ENCODE results near the gene TMEM184C. TPM values are rescaled to one million over a fixed set of nuclear protein-coding genes. Genes with fewer than 3 reads are reported as not detected.

TMEM184C gene
- total RNA-seq, 1 experiment from 2014 or later, result 24.6 TPM

DNA sequence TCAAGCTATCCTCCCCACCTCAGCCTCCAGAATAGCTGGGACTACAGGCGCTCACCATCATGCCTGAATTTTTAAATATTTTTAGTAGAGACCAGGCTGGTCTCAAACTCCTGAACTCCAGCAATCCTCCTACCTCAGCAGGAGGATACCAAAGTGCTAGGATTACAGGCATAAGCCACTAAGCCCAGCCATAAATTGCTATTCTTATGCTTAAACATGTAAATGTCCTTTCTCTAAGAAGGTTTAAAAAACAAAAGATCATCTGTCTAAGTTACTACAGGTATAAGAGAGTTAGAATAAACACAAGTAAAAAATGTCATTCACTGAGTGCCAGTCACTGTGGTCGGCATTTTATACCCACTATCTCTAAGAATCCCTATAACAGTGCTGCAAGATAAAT lies 38.4 kb downstream of the TMEM184C start:
- H3K4me2 ChIP-seq (ENCODE audit: low read length), result no peak overlapping the region
- peaks cover 10% of the 10 kb centered on the region for H3K79me2 ChIP-seq (ENCODE audit: insufficient read depth, low read length)
- no peak overlapping the region for H3K27ac ChIP-seq (ENCODE audit: low read depth, low read length)
- no TSS peak for BruUV-seq (replicated peaks)
- H3K9me3 ChIP-seq (ENCODE audit: control insufficient read depth in 1 of 2, insufficient read depth in 1 of 2, low read depth in 1 of 2, low read length in 2 of 2), result no peaks in the 10 kb centered on the region
- H4K20me1 ChIP-seq (ENCODE audit: insufficient read depth), result no peaks in the 10 kb centered on the region
- DNase-seq (ENCODE audit: low read depth, low spot score), result no peak
- H3K9me2 ChIP-seq (ENCODE audit: insufficient read depth), result no peaks in the 10 kb centered on the region
- no peak overlapping the region for H3K9ac ChIP-seq (ENCODE audit: low read length)
- peaks cover 4 to 10% of the 10 kb centered on the region in 2 experiments; a peak in 3 of 4 replicates for H3K36me3 ChIP-seq (ENCODE audit: control insufficient read depth in 1 of 2, insufficient read depth in 2 of 2, low read length in 2 of 2)
- CTCF ChIA-PET, result no interaction called here
- intact Hi-C loops (cut with micrococcal nuclease), result no loop called here
- no peak for ATAC-seq
- RAD21 ChIA-PET (ENCODE audit: low non-redundant PET in 1 of 2, low total read pairs in 2 of 2, uncharacterized antibody in 2 of 2, unreplicated experiment in 2 of 2), result no interaction called here
- H3K4me3 ChIP-seq (replicated peaks in 1 of 2; ENCODE audit: low read depth in 1 of 2, low read length in 2 of 2), result no peak overlapping the region
- TF ChIP-seq EZH2phosphoT487 (IDR thresholded peaks at IDR 0.05; ENCODE audit: borderline replicate concordance) (no peak), SIN3A (IDR thresholded peaks at IDR 0.05; ENCODE audit: low read depth) (no peak), SRF (IDR thresholded peaks at IDR 0.05; ENCODE audit: low read depth) (no peak), EGR1 (IDR thresholded peaks at IDR 0.05; ENCODE audit: low read depth) (no peak), YY1 (IDR thresholded peaks at IDR 0.05; ENCODE audit: extremely low read depth, insufficient replicate concordance, low read depth, low read length) (no peak), MAX (IDR thresholded peaks at IDR 0.05) (no peak), ELF1 (IDR thresholded peaks at IDR 0.05; ENCODE audit: borderline replicate concordance, low read depth) (no peak), TCF7L2 (IDR thresholded peaks at IDR 0.05; ENCODE audit: borderline replicate concordance, extremely low read depth, insufficient read depth, insufficient read length) (no peak), POLR2AphosphoS5 (IDR thresholded peaks at IDR 0.05; ENCODE audit: low read depth, low read length) (no peak), CEBPB (IDR thresholded peaks at IDR 0.05; ENCODE audit: low read depth) (no peak), ATF3 (IDR thresholded peaks at IDR 0.05) (no peak), SP1 (IDR thresholded peaks at IDR 0.05; ENCODE audit: low read depth) (no peak), ZFX (IDR thresholded peaks at IDR 0.05) (no peak), RAD21 (IDR thresholded peaks at IDR 0.05; ENCODE audit: low read depth) (no peak), POLR2A (IDR thresholded peaks at IDR 0.05; ENCODE audit: borderline replicate concordance, extremely low read depth, insufficient read depth, insufficient read length) (no peak)
- TF ChIP-seq, protein P1, sequence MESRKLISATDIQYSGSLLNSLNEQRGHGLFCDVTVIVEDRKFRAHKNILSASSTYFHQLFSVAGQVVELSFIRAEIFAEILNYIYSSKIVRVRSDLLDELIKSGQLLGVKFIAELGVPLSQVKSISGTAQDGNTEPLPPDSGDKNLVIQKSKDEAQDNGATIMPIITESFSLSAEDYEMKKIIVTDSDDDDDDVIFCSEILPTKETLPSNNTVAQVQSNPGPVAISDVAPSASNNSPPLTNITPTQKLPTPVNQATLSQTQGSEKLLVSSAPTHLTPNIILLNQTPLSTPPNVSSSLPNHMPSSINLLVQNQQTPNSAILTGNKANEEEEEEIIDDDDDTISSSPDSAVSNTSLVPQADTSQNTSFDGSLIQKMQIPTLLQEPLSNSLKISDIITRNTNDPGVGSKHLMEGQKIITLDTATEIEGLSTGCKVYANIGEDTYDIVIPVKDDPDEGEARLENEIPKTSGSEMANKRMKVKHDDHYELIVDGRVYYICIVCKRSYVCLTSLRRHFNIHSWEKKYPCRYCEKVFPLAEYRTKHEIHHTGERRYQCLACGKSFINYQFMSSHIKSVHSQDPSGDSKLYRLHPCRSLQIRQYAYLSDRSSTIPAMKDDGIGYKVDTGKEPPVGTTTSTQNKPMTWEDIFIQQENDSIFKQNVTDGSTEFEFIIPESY (IDR thresholded peaks at IDR 0.05; ENCODE audit: extremely low read depth, insufficient replicate concordance, low read length), result no peak
- TF ChIP-seq, protein P2, sequence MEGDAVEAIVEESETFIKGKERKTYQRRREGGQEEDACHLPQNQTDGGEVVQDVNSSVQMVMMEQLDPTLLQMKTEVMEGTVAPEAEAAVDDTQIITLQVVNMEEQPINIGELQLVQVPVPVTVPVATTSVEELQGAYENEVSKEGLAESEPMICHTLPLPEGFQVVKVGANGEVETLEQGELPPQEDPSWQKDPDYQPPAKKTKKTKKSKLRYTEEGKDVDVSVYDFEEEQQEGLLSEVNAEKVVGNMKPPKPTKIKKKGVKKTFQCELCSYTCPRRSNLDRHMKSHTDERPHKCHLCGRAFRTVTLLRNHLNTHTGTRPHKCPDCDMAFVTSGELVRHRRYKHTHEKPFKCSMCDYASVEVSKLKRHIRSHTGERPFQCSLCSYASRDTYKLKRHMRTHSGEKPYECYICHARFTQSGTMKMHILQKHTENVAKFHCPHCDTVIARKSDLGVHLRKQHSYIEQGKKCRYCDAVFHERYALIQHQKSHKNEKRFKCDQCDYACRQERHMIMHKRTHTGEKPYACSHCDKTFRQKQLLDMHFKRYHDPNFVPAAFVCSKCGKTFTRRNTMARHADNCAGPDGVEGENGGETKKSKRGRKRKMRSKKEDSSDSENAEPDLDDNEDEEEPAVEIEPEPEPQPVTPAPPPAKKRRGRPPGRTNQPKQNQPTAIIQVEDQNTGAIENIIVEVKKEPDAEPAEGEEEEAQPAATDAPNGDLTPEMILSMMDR (IDR thresholded peaks at IDR 0.05 in 2 of 3, conservative IDR thresholded peaks at IDR 0.05 in 1 of 3; ENCODE audit: borderline replicate concordance in 1 of 3, insufficient read depth in 1 of 3, low read depth in 2 of 3, low read length in 2 of 3), result no peak
- POLR2A ChIA-PET, result no interaction called here
- no peaks in the 10 kb centered on the region for H3K27me3 ChIP-seq (ENCODE audit: insufficient read depth, low read length)
- no peaks in the 10 kb centered on the region for H3K4me1 ChIP-seq (ENCODE audit: control insufficient read depth in 1 of 2, insufficient read depth in 2 of 2, low read length in 2 of 2)
- H2AFZ ChIP-seq (ENCODE audit: low read depth, low read length, poor library complexity, severe bottlenecking), result no peak overlapping the region
